GM10266 (cell line): ENCODE data around the gene DPEP2NB.

Source experiments
- DNase-seq: peaks from one replicate; pipeline ENCODE4 v3.0.0; 2012; ENCODE audit errors: extremely low spot score
- CTCF ChIP-seq: IDR thresholded peaks from 2 replicates; pipeline ENCODE4 v1.5.1; 2012; ENCODE audit warnings: mild to moderate bottlenecking, low read depth; ENCODE audit not compliant: control insufficient read depth, insufficient read depth; ENCODE audit errors: missing control alignments

The DPEP2NB gene

GRCh38 chr16:68047987-68048386, 32.3 kb upstream of the DPEP2NB start:
- no peak for DNase-seq
- TF ChIP-seq CTCF: no peak

- DNase-seq: no peak
- TF ChIP-seq CTCF: no peak
Measured at GRCh38 chr16:68046106-68046505, 30.4 kb upstream of the DPEP2NB start.

GRCh38 chr16:68041783-68042182, 26.1 kb upstream of the DPEP2NB start:
- no peak for DNase-seq
- no peak for TF ChIP-seq CTCF

- DNase-seq: peak; percentile 81
- TF ChIP-seq CTCF: peak; percentile 83
Measured at GRCh38 chr16:68040506-68041288, 25.0 kb upstream of the DPEP2NB start.

- TF ChIP-seq CTCF: no peak
- DNase-seq: peak; percentile 28
Measured at GRCh38 chr16:68037841-68038597, 22.3 kb upstream of the DPEP2NB start.

- TF ChIP-seq CTCF: no peak
- DNase-seq: no peak
Measured at GRCh38 chr16:68035227-68035626, 19.5 kb upstream of the DPEP2NB start.

- DNase-seq: no peak
- no peak for TF ChIP-seq CTCF
Measured at GRCh38 chr16:68033101-68033500, 17.4 kb upstream of the DPEP2NB start.
